ENCODE data around the gene SMIM44. TPM values are rescaled to one million over a fixed set of nuclear protein-coding genes. Genes with fewer than 3 reads are reported as not detected.
"Not testable (repeated sequence)": the region's sequence is repeated elsewhere in the genome, so short reads cannot be mapped to it uniquely, and the experiment has no call there.

SMIM44 gene
- not detected for total RNA-seq

DNA sequence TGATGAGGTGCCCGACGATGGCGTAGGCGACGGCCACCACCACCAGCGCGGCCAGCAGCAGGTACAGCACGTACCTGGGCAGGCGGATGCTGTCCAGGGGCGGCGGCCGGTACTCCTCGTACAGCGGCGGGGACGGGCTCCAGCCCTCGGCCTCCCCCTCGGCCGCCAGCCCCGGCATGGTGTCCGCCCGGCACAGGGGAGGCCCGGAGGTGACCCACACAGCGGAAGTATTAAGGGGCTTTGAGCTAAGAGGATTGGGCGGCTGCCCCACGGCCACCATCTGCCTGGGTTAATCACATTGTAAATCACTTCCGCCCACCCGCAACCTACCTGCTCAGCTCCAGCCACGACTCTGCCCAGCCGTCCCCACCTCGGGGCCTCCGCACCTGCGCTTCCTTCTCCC lies at the start of gene SMIM44:
TSS of gene SMIM44 (minus strand) at position 216 of the 403 bp plus-strand sequence. CDS start at position 178, 38 bp downstream.
- ATAC-seq: no peak

DNA sequence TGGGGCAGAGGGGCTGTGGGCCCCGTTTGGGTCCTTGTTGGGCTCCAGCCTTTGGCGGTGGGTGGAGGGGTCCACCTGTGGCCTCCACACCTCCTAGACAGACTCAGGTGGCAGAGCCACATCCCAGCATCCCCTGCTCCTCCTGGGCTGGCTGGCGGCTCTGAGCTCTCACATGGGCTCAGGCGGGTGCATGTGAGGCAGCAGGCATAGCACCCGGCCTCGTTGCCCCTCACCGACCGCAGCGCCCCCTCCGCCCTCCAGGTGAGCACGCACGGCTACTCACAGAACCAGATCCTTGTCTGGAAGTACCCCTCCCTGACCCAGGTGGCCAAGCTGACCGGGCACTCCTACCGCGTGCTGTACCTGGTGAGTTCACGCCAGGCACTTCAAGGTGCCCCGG lies 49.8 kb upstream of the SMIM44 start:
- no peak for ATAC-seq

DNA sequence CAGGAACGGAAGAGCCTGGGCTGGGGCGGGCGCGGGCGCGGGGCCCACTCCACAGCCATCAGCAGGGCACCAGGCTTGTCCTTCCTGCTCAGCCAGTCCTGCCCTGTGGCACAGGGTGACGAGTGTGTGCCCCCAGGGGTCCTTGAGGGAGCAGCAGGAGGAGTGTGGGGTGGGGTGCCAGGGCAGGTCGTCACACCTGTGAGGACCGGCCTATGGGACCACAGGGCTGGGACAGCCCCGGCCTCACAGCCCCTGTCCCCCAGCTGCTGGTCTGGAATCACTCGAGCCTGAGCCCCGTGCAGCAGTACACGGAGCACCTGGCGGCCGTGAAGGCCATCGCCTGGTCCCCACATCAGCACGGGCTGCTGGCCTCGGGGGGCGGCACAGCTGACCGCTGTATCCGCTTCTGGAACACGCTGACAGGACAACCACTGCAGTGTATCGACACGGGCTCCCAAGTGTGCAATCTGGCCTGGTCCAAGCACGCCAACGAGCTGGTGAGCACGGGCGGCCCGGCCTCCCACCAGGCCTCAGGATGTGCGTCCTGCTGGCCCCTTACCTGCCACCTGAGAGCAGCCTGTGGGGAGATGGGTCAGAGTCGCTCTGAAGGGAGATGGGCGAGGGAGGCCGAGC lies 49.0 kb upstream of the SMIM44 start:
- peak; percentile 6 for ATAC-seq

DNA sequence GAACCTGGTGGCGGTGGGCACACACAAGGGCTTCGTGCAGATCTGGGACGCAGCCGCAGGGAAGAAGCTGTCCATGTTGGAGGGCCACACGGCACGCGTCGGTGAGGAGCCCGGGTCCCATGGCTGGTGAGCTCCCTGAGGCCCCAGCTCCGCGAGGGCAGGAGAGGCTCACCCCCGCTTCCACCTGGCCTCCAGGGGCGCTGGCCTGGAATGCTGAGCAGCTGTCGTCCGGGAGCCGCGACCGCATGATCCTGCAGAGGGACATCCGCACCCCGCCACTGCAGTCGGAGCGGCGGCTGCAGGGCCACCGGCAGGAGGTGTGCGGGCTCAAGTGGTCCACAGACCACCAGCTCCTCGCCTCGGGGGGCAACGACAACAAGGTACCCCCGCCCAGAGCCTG lies 48.5 kb upstream of the SMIM44 start:
- ATAC-seq: no peak

DNA sequence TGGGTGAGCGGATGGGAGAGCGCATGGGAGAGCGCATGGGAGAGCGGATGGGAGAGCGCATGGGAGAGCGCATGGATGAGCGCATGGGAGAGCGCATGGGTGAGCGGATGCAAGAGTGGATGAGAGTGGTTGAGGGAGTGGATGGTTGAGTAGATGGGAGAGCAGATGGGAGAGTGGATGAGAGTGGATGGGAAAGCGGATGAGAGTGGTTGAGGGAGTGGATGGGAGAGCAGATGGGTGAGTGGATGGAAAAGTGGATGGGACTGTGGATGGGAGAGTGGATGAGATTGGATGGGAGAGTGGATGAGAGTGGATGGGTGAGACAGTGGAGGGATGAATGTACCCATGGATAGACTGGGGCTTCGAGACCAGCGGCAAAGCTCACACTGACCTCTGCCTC lies 47.1 kb upstream of the SMIM44 start:
- ATAC-seq: no peak

DNA sequence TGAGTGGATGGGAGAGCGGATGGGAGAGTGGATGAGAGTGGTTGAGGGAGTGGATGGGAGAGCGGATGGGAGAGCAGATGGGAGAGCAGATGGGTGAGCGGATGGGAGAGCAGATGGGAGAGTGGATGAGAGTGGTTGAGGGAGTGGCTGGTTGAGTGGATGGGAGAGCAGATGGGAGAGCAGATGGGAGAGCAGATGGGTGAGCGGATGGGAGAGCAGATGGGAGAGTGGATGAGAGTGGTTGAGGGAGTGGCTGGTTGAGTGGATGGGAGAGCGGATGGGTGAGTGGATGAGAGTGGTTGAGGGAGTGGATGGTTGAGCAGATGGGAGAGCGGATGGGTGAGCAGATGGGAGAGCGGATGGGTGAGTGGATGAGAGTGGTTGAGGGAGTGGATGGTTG lies 46.1 kb upstream of the SMIM44 start:
- ATAC-seq: not testable (repeated sequence)

DNA sequence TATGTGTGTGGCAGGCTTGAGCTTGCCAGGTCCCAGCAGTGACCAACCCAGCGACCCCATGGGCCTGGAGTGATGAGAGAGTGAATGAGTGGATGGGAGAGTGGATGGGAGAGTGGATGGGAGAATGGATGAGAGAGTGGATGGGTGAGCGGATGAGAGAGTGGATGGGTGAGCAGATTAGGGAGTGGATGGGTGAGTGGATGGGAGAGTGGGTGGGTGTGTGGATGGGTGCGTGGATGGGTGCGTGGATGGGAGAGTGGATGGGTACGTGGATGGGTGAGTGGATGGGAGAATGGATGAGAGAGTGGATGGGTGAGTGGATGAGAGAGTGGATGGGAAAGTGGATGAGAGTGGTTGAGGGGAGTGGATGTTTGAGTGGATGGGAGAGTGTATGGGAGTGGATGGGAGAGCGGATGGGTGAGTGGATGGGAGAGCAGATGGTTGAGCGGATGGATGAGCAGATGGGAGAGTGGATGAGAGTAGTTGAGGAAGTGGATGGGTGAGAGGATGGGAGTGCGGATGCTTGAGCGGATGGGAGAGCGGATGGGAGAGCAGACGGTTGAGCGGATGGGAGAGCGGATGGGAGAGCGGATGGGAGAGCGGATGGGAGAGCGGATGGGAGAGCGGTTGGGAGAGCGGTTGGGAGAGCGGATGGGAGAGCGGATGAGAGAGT lies 45.4 kb upstream of the SMIM44 start:
- no peak for ATAC-seq

DNA sequence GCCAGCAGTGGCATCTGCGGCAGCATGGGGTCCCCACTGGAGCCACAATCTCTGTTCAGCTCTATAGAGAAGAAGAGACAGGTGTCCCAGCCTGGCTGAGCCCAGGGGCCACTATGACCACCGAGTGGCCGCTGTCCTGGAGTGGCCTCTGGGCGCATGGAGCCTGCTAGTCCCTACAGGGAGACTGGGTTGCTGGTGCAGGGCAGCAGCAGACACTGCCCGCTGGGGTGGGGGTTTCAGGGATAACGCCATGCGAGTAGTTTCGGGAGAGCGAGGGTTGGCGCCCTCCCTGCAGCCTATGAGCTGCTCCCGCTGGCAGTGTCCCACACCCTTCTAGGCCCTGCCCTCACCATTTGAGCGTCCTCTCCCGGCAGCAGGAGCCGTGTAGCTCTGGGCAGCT lies 44.8 kb upstream of the SMIM44 start:
- no peak for ATAC-seq

DNA sequence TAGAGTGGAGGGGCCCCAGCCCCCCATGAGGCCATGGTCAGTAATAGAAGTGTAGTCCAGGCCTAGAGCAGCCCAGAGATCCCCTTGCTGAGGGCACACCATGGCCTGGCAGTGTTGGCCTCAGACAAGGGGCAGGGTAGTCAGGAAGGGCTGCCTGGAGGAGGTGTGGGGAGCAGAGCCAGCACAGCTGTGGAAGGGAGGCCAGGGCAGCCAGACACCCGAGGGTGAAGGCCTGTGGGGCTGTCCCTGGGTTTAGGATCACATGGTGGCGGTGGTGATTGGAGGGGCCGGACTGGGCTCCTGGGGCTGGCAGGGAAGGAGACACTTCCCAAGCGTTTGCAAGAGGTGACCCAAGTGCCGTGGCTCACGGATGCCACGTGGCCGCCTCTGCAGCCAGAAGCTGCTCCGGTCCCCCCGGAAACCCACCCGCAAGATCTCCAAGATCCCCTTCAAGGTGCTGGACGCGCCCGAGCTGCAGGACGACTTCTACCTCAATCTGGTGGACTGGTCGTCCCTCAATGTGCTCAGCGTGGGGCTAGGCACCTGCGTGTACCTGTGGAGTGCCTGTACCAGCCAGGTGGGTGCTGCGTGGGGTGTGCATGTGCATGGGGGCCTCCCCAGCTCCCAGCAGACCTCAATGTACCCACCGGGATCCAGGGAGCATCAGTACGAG lies 44.1 kb upstream of the SMIM44 start:
- ATAC-seq: no peak

DNA sequence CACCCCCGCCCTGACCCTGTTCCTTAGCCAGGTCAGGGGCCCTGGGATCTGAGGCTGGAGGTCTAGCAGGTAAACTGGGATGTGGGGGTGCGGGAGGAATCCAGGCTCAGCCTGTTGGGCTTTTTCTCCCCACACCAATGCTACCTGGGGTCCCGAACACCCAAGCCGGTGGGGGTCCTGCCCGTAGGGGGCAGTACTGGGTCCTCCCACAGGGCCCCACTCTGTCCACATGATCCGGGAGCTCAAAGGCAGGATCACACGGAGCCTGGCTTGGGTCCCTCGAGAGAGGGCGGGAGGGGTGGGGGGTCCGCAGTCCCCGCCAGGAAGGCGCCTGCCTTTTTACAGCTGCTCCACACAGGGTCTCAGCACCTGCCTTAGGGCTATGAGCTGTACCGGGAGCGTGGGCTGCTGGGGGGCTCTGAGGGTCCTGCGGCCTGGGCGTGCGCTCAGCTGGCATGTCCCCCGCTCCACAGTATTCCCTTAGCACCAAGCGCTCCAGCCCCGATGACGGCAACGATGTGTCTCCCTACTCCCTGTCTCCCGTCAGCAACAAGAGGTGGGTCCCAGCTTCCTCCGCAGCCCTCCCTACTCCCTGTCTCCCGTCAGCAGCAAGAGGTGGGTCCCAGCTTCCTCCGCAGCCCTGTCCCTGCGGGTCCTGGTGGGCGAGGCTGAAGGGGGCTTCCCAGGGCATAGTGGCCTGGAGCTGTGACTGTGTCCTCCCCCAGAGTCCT lies 43.4 kb upstream of the SMIM44 start:
- ATAC-seq: no peak

DNA sequence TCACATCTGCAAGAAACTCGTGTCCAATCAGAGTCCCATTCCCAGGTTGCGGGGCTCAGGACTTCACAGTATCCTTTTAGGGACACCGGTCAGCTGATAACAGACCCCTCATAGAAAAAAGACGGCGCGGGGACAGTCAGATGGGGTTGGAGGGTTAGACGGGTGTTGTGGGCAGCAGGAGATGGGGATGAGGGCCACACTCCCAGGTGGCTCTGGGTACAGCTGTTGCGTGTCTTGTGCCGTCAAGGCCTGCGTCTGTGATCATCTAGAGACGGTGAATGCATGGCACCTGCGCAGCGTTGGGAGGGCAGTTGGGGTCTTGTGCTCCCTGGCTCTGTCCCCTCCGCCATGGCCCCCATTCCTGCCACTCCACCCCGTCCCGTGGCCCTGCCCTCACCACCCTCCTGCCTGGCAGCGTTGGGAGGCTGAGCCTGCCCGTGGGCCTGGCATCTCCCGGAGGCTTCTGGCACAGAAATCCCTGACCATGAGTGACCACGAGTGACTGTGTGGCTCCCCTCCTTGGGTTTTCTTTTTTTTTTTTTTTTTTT lies 41.7 kb upstream of the SMIM44 start:
- no peak for ATAC-seq

DNA sequence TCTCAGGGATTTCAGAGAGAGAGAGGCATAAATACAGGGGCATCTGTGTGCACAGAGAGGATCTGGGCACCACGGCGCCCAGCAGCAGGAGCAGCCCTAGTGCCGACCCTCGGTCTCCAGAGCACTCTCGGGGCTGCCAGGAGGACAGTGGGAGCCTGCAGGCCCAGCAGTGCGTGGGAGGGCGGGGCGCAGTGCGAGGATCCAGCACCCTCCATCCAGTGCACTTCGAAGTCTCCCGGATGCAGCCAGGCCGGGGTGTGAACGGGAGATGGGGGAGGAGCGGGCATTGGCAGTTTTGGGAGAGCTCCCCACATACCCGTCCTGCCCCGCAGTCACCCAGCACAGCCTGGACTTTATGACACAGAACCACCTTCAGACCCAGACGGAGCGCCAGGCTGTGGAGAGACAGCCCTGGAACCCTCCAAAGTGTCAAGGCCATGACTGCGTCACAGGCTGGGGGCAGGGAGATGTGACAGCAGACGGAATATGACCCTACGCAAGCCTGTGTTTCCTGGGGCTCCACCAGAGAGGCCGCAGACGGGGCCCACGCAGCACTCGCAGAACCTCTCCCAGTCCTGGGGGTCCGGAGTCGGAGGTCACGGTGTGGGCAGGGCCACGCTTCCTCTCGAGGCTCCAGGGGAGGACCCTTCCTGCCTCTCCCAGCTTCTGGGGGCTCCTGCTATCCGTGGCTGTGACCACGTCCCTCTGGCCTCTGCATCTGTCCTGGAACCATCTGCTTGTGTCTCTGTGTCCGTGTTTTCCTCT lies 41.0 kb upstream of the SMIM44 start:
- no peak for ATAC-seq

DNA sequence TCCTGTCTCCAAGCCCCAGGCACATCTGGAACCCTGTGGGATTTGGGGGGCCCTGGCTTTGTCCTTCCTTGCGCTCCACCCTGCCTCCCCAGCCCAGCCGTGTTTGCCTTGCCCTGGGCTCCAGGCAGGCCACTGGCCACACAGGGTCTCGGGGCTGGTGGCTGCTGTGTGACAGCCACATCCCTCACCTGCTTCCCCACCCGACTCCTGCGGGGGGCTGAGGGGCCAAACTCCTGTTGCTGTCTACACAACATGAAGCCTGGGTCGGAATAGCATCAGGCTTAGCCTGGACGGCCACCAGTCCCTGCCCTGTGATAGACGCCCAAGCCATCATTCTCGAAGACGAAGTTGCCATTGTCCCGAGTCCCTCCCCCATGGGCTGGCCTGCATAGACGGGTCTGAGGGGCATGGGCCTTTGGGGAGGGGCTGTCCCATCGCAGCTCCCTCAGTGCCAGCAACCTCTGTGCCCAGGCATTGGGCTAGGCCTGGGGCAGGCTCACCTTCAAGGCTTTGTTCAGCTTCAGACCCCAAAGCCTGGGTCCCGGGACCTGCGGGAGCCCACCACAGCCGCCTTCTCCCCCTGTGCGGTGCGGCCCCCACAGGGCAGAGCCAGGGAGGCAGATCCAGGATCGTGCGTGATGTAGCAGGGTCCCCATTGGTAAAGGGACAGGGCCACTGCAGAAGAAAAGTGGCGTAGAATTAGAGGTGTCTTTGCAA lies 40.3 kb upstream of the SMIM44 start:
- no peak for ATAC-seq

DNA sequence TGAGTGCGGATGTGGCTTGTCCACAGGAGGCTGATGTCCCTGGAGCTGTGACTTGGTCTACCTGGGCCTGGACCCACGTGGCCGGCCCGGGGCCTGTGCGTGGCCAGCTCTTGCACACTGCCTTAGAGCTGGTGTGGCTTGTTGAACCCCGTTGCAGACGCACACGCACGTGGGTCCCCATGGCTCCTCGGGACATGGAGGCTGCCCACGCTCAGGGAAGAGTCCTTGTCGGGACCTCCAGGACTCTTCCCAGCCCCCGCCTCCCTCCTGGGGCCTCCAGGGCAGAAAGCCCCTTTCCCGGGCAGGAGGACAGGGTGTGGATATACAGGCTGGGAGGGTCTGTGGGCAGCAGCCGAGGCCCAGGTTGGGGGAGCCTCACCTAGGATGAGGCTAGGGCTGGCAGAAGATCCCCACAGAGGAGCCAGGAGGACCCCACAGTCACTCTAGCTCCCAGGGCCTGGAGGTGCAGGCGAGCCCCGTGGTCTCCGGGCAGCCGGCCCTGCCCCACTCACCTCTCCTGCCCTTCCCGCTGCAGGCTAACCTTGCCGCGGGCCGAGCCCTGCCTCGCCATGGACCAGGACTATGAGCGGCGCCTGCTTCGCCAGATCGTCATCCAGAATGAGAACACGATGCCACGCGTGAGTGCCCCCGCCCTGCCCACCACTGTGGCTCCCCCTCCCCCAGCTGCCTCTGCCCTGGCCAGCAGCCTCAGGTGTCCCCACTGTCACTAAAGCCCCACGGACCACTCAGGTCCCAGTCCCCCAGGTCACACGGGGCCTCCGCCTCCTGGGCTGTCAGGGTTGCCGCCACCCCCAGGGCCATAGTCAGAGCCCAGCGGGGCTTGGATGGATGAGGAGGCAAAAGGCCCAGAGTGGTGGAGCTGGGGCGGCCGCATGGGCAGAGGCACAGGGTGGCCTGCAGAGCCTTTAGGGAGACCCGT lies 39.5 kb upstream of the SMIM44 start:
- no peak for ATAC-seq

DNA sequence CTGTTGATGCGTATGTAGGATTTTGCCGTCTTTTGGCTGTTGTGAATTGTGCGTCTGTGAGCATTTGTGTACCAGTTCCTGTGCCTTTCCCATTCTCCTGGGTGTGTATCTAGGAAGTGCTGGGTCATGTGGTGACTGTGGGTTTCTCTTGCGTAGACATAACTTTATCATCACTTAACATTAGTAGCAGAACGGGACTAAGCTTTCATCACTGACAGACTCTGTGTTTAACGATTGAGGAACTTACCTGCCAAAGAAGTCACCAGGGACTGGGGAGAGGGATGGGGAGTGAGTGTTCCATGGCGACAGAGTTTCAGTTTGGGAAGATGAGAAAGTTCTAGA lies 37.8 kb upstream of the SMIM44 start:
- ATAC-seq: no peak

DNA sequence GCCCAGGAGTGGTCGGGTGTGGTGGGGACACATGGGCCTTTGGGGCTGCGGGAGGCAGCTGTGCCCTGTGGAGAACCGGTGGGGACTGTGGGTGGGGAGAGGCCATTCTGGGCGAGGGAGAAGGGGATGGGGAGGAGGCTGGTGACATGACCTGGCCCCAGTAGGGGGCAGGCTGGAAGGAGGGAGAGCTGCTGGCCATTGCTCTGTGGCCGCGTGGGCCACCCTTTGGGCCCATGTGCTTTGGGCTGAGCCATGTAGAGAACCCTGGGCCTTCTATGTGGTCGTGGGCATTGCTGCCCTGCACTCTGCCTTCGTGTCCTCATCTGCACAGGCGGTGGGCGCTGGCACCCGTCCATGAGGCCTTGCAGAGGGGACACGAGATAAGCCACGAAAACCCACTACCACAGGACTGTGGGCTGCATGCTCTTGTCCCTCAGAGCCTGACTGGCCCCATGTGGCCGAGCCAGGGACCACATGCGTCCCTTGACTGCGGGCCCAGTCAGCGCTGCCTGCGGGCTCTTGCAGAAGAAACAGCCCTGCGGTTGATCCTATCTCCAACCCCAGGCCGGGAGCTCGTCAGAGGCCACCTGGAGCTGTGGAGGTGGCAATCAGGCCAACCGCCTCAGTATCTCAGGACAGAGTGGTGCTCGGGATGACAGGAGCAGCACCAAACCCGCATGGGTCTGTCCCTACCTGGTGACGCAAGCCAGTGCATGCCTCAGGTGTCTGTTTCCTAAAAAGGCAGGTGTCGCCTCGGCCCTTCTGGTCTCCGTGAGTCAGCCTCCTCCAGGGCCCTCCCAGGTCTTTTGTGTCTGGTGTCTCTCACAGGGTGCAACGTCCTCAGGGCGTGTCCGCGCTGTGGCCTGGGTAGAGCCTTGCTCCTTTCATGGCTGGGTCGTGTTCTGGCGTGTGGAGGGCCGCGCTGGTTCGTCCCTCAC lies 37.2 kb upstream of the SMIM44 start:
- peak; percentile 93 for ATAC-seq

DNA sequence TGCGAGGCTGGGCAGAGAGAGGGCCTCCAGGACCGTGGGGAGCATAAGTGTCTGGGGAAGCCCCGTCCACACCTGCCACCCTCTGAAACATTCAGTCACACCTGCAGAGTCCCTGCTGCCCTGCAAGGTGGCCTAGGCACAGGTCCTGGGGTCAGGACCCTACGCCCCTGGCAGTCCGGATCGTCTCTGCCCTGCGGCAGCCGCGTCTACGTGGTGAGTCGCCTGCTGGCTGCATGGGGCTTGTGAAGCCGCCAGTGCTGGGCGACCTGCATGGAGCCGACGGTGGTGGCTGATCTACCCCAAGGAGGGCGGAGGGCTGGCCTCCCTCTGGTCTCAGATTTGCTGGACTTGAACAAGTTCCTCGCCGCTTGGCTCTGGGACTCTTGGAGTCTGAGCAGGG lies 35.9 kb upstream of the SMIM44 start:
- ATAC-seq: no peak

DNA sequence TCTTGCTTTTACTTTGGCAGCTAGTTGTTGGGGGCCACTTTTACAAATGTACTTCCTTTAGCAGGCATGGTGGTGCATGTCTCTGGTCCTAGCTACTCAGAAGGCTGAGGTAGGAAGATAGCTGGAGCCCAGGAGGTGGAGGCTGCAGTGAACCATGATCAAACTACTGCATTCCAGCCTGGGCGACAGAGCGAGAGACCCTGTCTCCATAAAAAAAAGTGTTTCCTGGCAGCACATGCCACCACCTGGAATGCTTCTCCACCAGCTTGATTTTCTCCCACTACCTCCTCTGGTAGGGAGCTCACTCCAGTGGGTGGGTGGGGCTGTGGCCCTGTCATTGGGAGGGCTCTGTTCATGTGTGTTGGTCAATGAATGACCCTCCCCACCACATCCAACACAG lies 35.4 kb upstream of the SMIM44 start:
- ATAC-seq: no peak

DNA sequence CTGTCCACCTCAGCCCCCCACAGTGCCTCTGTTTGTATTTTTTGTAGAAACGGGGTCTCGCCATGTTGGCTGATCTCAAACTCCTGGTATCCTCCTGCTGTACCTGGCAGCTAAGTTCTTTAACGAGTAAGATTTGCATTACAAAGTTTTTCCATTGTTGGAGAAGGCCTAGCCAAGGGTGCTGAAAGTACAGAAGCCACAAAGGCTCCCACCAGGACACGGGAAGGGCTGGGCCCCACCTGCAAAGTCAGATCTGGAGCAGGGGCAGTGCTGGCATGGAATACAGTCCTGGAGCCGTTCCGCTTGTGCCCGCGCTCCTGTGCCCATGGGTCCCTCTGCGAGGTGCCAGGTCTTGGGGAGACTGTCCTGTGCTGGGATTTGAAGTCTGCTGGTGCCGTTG lies 35.0 kb upstream of the SMIM44 start:
- no peak for ATAC-seq
